Activated CD4-positive, alpha-beta T cell treated with anti-CD3 and anti-CD28 coated beads for 36 hours (primary cell): ENCODE measurements around the gene ARX. TPM values are rescaled to one million over a fixed set of nuclear protein-coding genes. Genes with fewer than 3 reads are reported as not detected.

Experiments used
- ATAC-seq: fragments of 200-7000 bp; cut with Tn5 transposase; one replicate; pipeline ENCODE4 v1.10.0; 2021; ENCODE audit warnings: mild to moderate bottlenecking, moderate library complexity
- CTCF ChIA-PET: fragments of 350-600 bp; sonication (Branson Sonifier 250); formaldehyde crosslinking; loops from one replicate; lab custom pipeline; 2021; ENCODE audit warnings: antibody characterized with exemption; lab: Charles Lee
- POLR2A ChIA-PET: fragments of 350-600 bp; sonication (Branson Sonifier 250); formaldehyde crosslinking; loops from one replicate; lab custom pipeline; 2021; ENCODE audit warnings: antibody characterized with exemption, inconsistent platforms; lab: Charles Lee
- DNase-seq: peaks from one replicate; pipeline ENCODE4 v3.0.0-alpha.2; 2020
- H3K27ac Mint-ChIP-seq: one replicate; pipeline ENCODE4 v1.8.0; 2021; ENCODE audit warnings: mixed read lengths
- H3K27me3 Mint-ChIP-seq: one replicate; pipeline ENCODE4 v1.8.0; 2021; ENCODE audit warnings: mixed read lengths
- H3K36me3 Mint-ChIP-seq: one replicate; pipeline ENCODE4 v1.8.0; 2021; ENCODE audit warnings: low read depth, mixed read lengths
- H3K4me1 Mint-ChIP-seq: one replicate; pipeline ENCODE4 v1.8.0; 2021; ENCODE audit warnings: mixed read lengths
- H3K4me3 Mint-ChIP-seq: one replicate; pipeline ENCODE4 v1.8.0; 2021; ENCODE audit warnings: mild to moderate bottlenecking, moderate library complexity, mixed read lengths
- H3K9me3 Mint-ChIP-seq: one replicate; pipeline ENCODE4 v1.8.0; 2021; ENCODE audit warnings: low read depth, mixed read lengths
- intact Hi-C, 2 experiments: fragments of 100-400 bp; cut with DNase I in 1 of 2; cut with micrococcal nuclease in 1 of 2; formaldehyde crosslinking; loops; one replicate each; pipeline versions ENCODE4 v1.14.2 to v1.15.1; 2022 to 2024; cut with DNase I, micrococcal nuclease
- total RNA-seq, 2 experiments: library from RNA; stranded (reverse); gene quantifications; one replicate each; pipeline ENCODE4 v1.2.3, GENCODE V29; 2021

The ARX gene
- total RNA-seq, 2 experiments from 2014 or later = not detected

- CTCF ChIA-PET = interaction anchor here (0.7 kb wide), 1 partner anchor 168 kb away, joined by 3 read pairs; no protein-coding TSS in a partner anchor
- no peak overlapping the region for H3K27ac Mint-ChIP-seq
- POLR2A ChIA-PET = no interaction called here
- no peak for ATAC-seq
- H3K4me3 Mint-ChIP-seq = no peak overlapping the region
- H3K36me3 Mint-ChIP-seq = no peaks in the 10 kb centered on the region
- intact Hi-C loops = loop anchor here in 1 of 2 experiments (5.0 to 10.0 kb wide), 2 partner anchors 169 to 1672 kb away; partner anchors contain the start of gene PTCHD1
- no peak for DNase-seq
- H3K4me1 Mint-ChIP-seq = peaks cover 5% of the 10 kb centered on the region
- peaks cover 48% of the 10 kb centered on the region for H3K27me3 Mint-ChIP-seq
- no peaks in the 10 kb centered on the region for H3K9me3 Mint-ChIP-seq
Observed at GRCh38 chrX:25006586-25007058, 9.1 kb downstream of the ARX start.

GRCh38 chrX:25005382-25006185, 10.2 kb downstream of the ARX start:
- ChIA-PET POLR2A (no interaction called here), CTCF (no interaction called here)
- no peak for DNase-seq
- Mint-ChIP-seq H3K36me3 (peaks cover 4% of the 10 kb centered on the region), H3K4me1 (peaks cover 5% of the 10 kb centered on the region), H3K4me3 (no peak overlapping the region), H3K27ac (no peak overlapping the region), H3K27me3 (peaks cover 49% of the 10 kb centered on the region), H3K9me3 (no peaks in the 10 kb centered on the region)
- intact Hi-C loops = loop anchor here in 1 of 2 experiments (5.0 to 10.0 kb wide), 2 partner anchors 168 to 1671 kb away; partner anchors contain the start of gene PTCHD1
- no peak for ATAC-seq

- Mint-ChIP-seq H3K27ac (no peak overlapping the region), H3K9me3 (no peaks in the 10 kb centered on the region), H3K27me3 (peaks cover 44% of the 10 kb centered on the region), H3K4me1 (peaks cover 5% of the 10 kb centered on the region), H3K4me3 (no peak overlapping the region), H3K36me3 (peaks cover 4% of the 10 kb centered on the region)
- intact Hi-C loops = loop anchor here in 1 of 2 experiments (5.0 to 10.0 kb wide), 2 partner anchors 168 to 1670 kb away; partner anchors contain the start of gene PTCHD1
- DNase-seq (no peak), ATAC-seq (no peak)
- ChIA-PET CTCF (no interaction called here), POLR2A (no interaction called here)
Observed at GRCh38 chrX:25005034-25005381, 10.8 kb downstream of the ARX start.

GRCh38 chrX:25004485-25005032, 11.2 kb downstream of the ARX start:
- POLR2A ChIA-PET = no interaction called here
- intact Hi-C loops = loop anchor here in 1 of 2 experiments (5.0 to 10.0 kb wide), 2 partner anchors 167 to 1670 kb away; partner anchors contain the start of gene PTCHD1
- ATAC-seq (no peak), DNase-seq (no peak)
- CTCF ChIA-PET = no interaction called here
- peaks cover 4% of the 10 kb centered on the region for H3K36me3 Mint-ChIP-seq
- peaks cover 5% of the 10 kb centered on the region for H3K4me1 Mint-ChIP-seq
- H3K4me3 Mint-ChIP-seq = peak overlapping the region; percentile 18
- H3K27me3 Mint-ChIP-seq = peaks cover 43% of the 10 kb centered on the region
- no peaks in the 10 kb centered on the region for H3K9me3 Mint-ChIP-seq
- H3K27ac Mint-ChIP-seq = no peak overlapping the region

- H3K27ac Mint-ChIP-seq = no peak overlapping the region
- peak overlapping the region; percentile 18 for H3K4me3 Mint-ChIP-seq
- peaks cover 41% of the 10 kb centered on the region for H3K27me3 Mint-ChIP-seq
Observed at GRCh38 chrX:25004040-25004439, 11.7 kb downstream of the ARX start.

GRCh38 chrX:25003066-25003849, 12.5 kb downstream of the ARX start:
- Mint-ChIP-seq H3K27me3 (peaks cover 38% of the 10 kb centered on the region), H3K4me1 (peaks cover 5% of the 10 kb centered on the region), H3K9me3 (no peaks in the 10 kb centered on the region), H3K4me3 (peak overlapping the region; percentile 41), H3K27ac (no peak overlapping the region), H3K36me3 (peaks cover 4% of the 10 kb centered on the region)
- POLR2A ChIA-PET = no interaction called here
- DNase-seq (no peak), ATAC-seq (no peak)
- CTCF ChIA-PET = no interaction called here
- intact Hi-C loops = loop anchor here in 1 of 2 experiments (10.0 kb wide), 1 partner anchor 1668 kb away; the partner anchor contains the start of gene PTCHD1

More at GRCh38 chrX:25004040-25004439, 11.7 kb downstream of the ARX start:
- DNase-seq (no peak), ATAC-seq (no peak)
- Mint-ChIP-seq H3K9me3 (no peaks in the 10 kb centered on the region), H3K4me1 (peaks cover 5% of the 10 kb centered on the region), H3K36me3 (peaks cover 4% of the 10 kb centered on the region)
- POLR2A ChIA-PET = no interaction called here
- intact Hi-C loops = loop anchor here in 1 of 2 experiments (10.0 kb wide), 1 partner anchor 1669 kb away; the partner anchor contains the start of gene PTCHD1
- CTCF ChIA-PET = no interaction called here

GRCh38 chrX:25002661-25003020, 13.1 kb downstream of the ARX start:
- no peak overlapping the region for H3K27ac Mint-ChIP-seq

GRCh38 chrX:25001808-25002660, 13.7 kb downstream of the ARX start:
- Mint-ChIP-seq H3K4me1 (peaks cover 5% of the 10 kb centered on the region), H3K36me3 (peaks cover 4% of the 10 kb centered on the region), H3K27me3 (peaks cover 32% of the 10 kb centered on the region), H3K9me3 (no peaks in the 10 kb centered on the region), H3K27ac (no peak overlapping the region), H3K4me3 (no peak overlapping the region)
- ATAC-seq (no peak), DNase-seq (no peak)
- ChIA-PET CTCF (no interaction called here), POLR2A (no interaction called here)
- intact Hi-C loops = loop anchor here in 1 of 2 experiments (10.0 kb wide), 1 partner anchor 1667 kb away; the partner anchor contains the start of gene PTCHD1

More at GRCh38 chrX:25002661-25003020, 13.1 kb downstream of the ARX start:
- H3K9me3 Mint-ChIP-seq = no peaks in the 10 kb centered on the region
- ATAC-seq = no peak
- peaks cover 5% of the 10 kb centered on the region for H3K4me1 Mint-ChIP-seq
- no peak for DNase-seq
- peaks cover 4% of the 10 kb centered on the region for H3K36me3 Mint-ChIP-seq
- ChIA-PET POLR2A (no interaction called here), CTCF (no interaction called here)
- no peak overlapping the region for H3K4me3 Mint-ChIP-seq
- intact Hi-C loops = loop anchor here in 1 of 2 experiments (10.0 kb wide), 1 partner anchor 1668 kb away; the partner anchor contains the start of gene PTCHD1
- H3K27me3 Mint-ChIP-seq = peaks cover 33% of the 10 kb centered on the region

- DNase-seq (no peak), ATAC-seq (no peak)
- intact Hi-C loops = no loop called here
- POLR2A ChIA-PET = no interaction called here
- H3K36me3 Mint-ChIP-seq = peaks cover 6% of the 10 kb centered on the region
- H3K27ac Mint-ChIP-seq = no peak overlapping the region
- CTCF ChIA-PET = no interaction called here
- H3K4me3 Mint-ChIP-seq = no peak overlapping the region
- peaks cover 5% of the 10 kb centered on the region for H3K4me1 Mint-ChIP-seq
- peaks cover 19% of the 10 kb centered on the region for H3K27me3 Mint-ChIP-seq
- H3K9me3 Mint-ChIP-seq = no peaks in the 10 kb centered on the region
Observed at GRCh38 chrX:24999511-24999910, 16.3 kb downstream of the ARX start.

- Mint-ChIP-seq H3K4me3 (no peak overlapping the region), H3K27ac (no peak overlapping the region), H3K9me3 (no peaks in the 10 kb centered on the region), H3K27me3 (peaks cover 3% of the 10 kb centered on the region), H3K36me3 (peaks cover 10% of the 10 kb centered on the region), H3K4me1 (no peaks in the 10 kb centered on the region)
- CTCF ChIA-PET = no interaction called here
- DNase-seq = no peak
- POLR2A ChIA-PET = no interaction called here
- intact Hi-C loops = no loop called here
- no peak for ATAC-seq
Observed at GRCh38 chrX:24996096-24996709, 19.6 kb downstream of the ARX start.
